CD4-positive, alpha-beta T cell treated with Interleukin-4 for 1 hour (primary cell): ENCODE results near the gene ELOB.

Experiments
- DNase-seq, 2 donors: peaks; one replicate each; pipeline ENCODE4 v3.0.0-alpha.2; 2020 to 2022

ELOB gene

GRCh38 chr16:2809149-2809760 lies 32.2 kb upstream of the ELOB start:
- no peak for DNase-seq

GRCh38 chr16:2808181-2808580 lies 31.1 kb upstream of the ELOB start:
- DNase-seq = no peak

- DNase-seq = no peak
Observed at GRCh38 chr16:2806286-2806685, 29.2 kb upstream of the ELOB start.

GRCh38 chr16:2804728-2805127 lies 27.6 kb upstream of the ELOB start:
- no peak for DNase-seq

- DNase-seq = no peak
Observed at GRCh38 chr16:2803545-2804195, 26.6 kb upstream of the ELOB start.

- DNase-seq = no peak
Observed at GRCh38 chr16:2799859-2800226, 22.8 kb upstream of the ELOB start.

GRCh38 chr16:2799205-2799858 lies 22.3 kb upstream of the ELOB start:
- no peak for DNase-seq

- DNase-seq = no peak
Observed at GRCh38 chr16:2798723-2799204, 21.7 kb upstream of the ELOB start.

- peak in 1 of 2 donors; percentile 25 for DNase-seq
Observed at GRCh38 chr16:2795395-2796143, 18.5 kb upstream of the ELOB start.

- DNase-seq = no peak
Observed at GRCh38 chr16:2792940-2793339, 15.9 kb upstream of the ELOB start.

GRCh38 chr16:2791174-2791573 lies 14.1 kb upstream of the ELOB start:
- no peak for DNase-seq

GRCh38 chr16:2790631-2791030 lies 13.6 kb upstream of the ELOB start:
- no peak for DNase-seq

GRCh38 chr16:2787961-2788360 lies 10.9 kb upstream of the ELOB start:
- no peak for DNase-seq

GRCh38 chr16:2787406-2787805 lies 10.3 kb upstream of the ELOB start, which contains the start of gene PRSS33:
Gene PRSS33, minus strand, starts transcription at chr16:2787560. Its CDS starts 1,013 bp downstream, at chr16:2786547.
- DNase-seq = no peak

GRCh38 chr16:2786826-2787151 lies 9.7 kb upstream of the ELOB start:
- no peak for DNase-seq

GRCh38 chr16:2786061-2786825 lies 9.2 kb upstream of the ELOB start:
- no peak for DNase-seq

- DNase-seq = peak in 1 of 2 donors; percentile 13
Observed at GRCh38 chr16:2785101-2785991, 8.3 kb upstream of the ELOB start.

- no peak for DNase-seq
Observed at GRCh38 chr16:2784358-2785100, 7.4 kb upstream of the ELOB start.

- DNase-seq = no peak
Observed at GRCh38 chr16:2783581-2784357, 6.7 kb upstream of the ELOB start.
